HG02798 (cell line): ENCODE measurements around the gene UVRAG.

Experiments
- ATAC-seq: cut with Tn5 transposase; IDR thresholded peaks from one replicate; pipeline ENCODE4 v1.9.1; 2021; ENCODE audit warnings: mild to moderate bottlenecking; ENCODE audit not compliant: unreplicated experiment, poor library complexity

UVRAG gene

DNA sequence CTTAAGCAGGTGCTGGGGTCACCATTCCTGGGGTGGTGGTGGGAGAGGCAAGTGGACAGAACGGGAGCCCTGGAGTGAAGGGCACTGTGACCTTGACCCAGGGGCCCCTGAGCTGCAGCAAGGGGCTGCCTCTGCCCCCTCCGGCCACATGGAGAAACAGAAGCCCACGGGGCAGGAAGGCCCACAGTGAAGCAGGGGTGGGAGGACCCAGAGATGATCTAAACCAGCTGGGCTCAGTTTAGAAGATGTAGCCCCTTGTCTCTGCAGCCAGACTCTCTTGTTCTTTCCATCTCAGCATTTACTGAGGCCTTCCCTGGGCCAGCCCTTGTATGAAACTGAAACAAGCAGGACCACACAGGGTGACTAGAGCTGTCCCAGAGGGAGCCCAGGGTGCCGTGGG, 360.8 kb downstream of the UVRAG start:
- ATAC-seq: no peak

DNA sequence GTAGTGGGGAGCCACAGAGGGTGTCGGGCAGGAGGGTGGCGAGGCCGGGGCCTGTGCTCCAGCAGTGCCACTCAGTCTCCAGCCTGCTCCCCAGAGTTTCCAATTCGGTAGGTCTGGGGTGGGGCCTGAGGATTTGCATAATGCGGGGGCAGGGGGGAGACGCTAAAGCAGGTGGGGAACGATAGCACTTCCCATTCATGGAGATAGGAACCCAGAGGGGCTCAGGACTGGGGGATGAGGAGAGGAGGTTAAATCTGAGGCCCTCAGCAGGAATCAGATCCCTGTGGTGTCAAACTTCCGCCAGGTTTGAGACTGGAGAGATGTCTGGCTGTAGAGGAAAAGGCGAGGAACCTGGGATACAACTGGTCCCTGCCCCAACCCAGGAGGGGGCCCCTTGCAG, 361.5 kb downstream of the UVRAG start:
- ATAC-seq: no peak

DNA sequence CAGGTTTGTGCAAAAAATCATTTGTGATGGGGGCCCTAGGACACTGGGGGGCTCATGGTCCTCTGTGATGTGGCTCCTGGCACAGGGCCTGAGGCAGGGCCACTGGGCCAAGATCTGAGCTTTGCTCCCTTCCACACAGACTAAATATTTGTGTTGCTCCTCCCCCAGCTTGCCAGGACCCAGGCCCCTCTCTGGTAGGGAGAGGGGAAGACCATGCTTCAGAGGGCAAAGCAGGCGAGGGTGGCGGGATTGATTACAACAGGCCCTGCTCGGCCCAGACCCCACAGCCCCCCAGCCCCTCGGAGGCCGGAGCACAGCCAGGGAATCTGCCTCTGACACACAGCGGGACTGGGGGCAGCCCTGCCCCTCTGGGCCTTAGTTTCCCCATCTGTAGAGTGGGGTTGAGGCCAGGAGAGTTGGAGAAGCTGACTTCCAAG, 362.3 kb downstream of the UVRAG start:
- no peak for ATAC-seq

DNA sequence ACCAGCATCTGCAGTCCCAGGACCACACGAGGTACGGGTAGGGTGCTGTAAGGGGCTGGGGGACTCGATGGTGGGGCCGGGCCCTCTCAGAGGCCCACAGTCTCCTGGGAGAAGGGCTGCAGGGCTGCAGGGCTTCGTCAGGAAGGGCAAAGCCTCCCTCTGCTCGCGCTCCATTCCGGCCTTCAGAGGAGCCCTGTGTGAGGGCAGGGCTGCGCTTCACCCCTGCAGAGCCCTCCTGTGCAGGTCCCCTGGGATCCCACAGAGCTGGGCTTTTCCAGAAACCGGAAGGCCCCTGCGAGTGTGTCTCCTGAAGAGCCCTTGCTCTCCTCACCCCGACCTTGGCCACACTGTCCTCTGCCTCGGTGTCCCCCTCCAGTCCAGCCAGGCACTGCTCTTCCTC, 364.1 kb downstream of the UVRAG start:
- ATAC-seq: no peak

DNA sequence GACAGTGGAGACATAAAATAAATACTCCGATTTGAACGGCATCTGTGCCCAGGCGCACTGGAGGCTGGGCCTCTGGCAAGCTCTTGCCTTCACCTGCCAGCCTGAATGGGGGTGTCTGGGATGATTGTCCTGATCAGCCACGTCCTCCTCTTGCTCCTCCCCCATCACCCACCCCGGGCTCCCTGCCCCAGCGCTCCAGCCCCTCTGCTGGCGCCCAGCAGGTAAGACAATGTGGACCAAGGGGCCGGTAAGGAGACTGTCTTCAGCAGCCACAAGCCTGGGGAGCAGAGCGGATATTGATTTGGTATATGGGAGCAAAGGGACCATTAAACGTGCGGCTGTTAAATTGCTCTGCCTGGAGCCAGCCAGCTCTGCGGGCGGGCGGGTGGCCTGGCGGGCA, 366.4 kb downstream of the UVRAG start:
- no peak for ATAC-seq

DNA sequence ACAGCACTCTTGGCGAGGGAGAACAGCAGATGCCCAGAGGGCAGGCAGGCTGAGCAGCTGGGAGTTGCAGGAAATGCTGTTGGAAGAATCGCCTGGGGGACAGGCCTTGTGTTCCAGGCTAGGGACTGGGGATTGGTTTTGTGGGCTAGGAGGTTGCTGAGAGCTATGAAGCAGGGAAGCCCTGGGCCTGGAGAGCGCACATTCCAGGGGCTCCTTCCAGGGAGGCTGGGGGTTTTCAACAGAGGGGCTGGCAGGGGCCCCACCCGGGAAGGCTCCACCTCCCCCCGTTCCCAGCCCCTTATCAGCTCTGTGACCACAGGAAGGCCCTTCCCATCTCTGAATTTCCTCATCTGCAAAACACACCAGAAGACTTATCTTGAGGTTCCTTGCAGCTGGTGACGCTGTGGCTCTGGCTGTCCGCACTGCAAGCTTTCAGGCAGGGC, 369.6 kb downstream of the UVRAG start:
- ATAC-seq: no peak

DNA sequence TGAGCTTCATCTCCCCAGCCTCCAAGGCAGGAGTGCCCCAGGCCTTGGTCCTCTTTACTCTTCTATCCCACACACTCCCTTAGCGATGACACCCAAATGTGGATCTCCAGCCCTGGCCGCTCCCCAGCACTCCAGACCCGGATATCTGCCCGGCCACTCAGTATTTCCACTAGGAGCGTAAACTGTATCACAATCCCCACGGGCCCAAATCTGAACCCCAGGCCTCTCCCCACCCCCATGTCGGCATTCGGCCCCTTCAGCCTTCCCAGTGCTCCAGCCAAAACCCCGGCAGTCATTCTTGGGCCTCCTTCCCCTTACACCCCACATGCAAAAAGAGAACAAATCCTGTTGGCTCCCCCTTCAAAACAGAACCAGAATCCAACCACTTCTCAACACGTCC, 370.5 kb downstream of the UVRAG start:
- no peak for ATAC-seq

DNA sequence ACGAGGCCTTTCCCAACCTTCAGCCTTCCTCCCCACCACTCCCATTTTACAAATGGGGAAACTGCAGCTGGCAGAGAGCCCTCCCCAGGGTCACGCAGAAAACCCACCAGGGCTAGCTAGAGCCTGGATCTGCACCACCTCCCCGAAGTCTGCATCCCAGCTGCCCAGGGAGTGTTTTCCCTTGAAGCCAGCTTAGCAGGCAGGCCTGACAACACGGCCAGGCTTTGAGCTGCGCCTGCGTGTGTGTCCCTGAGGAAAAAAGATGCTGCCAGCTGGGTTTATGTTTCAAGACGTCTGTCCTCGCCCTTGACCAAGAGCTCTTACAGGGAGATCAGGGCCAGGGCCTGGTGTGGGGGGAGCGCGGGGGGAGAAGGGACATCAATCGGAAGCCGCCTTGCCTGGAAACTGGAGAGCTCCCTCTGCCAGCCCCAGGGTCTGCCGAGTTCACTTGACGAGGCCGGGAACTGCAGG, 371.0 kb downstream of the UVRAG start:
- no peak for ATAC-seq

DNA sequence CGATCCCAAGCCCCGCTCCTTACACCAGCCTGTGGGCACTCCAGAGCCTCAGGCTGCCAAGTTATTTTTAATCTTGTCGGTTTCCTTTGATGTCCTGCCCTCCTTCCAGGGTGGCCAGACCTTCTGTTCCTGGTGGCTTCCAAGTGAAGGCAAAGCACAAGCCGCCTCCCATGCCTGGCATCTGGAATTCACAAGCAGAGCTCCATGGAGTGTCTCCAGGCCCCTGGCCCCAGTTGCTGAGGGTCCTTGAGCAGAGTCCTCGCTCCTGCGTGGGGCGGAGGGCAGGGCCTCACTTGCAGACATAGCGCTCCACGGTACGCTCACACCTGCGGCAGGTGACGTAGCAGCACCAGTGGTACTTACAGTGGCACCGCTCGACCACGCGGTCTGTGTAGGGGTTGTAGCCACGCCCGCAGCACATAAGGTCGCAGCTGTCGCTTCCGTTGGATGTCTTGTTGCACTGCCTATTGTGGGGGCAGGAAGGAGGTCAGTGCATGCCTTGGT, 371.8 kb downstream of the UVRAG start:
- ATAC-seq: no peak

DNA sequence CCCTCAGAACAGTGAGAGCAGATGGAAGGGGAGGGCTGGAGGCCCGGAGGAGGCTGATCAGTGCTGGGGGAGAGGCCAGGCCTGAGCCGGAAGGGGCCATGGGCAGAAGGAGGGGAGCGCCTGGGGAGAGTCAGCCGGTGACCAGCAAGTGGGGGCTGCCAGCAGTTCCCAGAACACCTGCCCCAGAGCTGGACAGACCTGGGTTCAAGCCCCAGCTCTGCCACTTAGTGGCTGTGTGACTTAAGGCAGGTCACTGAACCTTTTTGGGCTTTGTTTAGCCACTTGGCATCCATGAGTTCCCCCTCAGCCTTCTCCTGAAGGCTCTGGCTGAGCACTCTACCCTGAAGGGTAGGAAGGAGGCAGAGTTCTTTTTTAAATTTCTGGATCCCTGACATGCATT, 373.9 kb downstream of the UVRAG start:
- ATAC-seq: no peak

DNA sequence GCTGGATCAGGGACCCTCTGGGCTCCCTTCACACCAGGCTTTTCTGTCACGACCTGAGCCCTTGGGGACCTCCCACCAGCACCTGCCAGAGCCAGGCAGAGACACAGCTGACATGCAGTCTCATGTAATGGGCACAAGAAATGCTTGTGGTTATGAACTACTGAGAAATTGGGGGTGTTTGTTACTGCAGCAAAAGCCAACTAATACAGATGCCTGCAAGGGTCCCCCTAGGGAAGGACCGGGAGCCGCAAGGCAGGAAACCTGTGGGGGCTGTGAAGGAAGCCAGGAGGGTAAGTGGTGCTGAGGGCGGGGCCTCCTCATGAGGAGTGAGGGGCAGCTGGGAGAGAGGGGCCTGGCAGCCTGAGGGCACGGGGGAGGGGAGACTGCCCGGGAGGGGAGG, 374.7 kb downstream of the UVRAG start:
- ATAC-seq: no peak

DNA sequence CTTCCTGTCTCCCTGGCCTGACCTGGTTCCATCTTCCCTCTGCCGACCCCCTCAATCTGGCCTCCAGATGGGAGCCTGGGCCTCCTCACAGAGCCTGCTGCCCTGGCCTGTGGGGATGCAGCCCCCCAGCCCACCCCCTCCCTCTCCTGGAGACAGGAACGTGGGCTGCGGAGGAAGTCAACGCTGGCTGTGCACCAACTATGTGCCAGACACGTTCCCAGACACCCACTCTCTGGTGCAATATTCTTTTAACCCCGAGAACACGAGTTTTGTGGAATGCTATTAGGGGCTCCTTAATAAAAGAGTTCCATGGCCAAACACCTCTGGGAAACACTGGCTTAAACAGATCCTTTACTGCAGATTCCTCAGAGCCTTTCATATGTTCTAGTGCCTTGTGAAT, 375.4 kb downstream of the UVRAG start:
- no peak for ATAC-seq
